ENCODE measurements around the gene SLC7A7. TPM values are rescaled to one million over a fixed set of nuclear protein-coding genes. Genes with fewer than 3 reads are reported as not detected.

The SLC7A7 gene
- total and polyA plus RNA-seq, 9 of the 15 experiments (the other 6 are each of a cell fraction or from before 2014, with no cell fraction given): 0.07 to 0.68 (median 0.41) TPM

- no peak for TF ChIP-seq CHD7 (IDR thresholded peaks at IDR 0.05; ENCODE audit: low read depth, low read length)
- TF ChIP-seq ZFP36 (IDR thresholded peaks at IDR 0.05; ENCODE audit: low read depth, low read length, partially characterized antibody): no peak
- no peak for TF ChIP-seq EP400 (IDR thresholded peaks at IDR 0.05)
- no peak for TF ChIP-seq DEAF1 (CRISPR knock-in tag; IDR thresholded peaks at IDR 0.05)
Measured at GRCh38 chr14:22838631-22839041, 23.4 kb upstream of the SLC7A7 start (continued).
